Measurements from ENCODE around the gene ABLIM1.

The ABLIM1 gene

DNA sequence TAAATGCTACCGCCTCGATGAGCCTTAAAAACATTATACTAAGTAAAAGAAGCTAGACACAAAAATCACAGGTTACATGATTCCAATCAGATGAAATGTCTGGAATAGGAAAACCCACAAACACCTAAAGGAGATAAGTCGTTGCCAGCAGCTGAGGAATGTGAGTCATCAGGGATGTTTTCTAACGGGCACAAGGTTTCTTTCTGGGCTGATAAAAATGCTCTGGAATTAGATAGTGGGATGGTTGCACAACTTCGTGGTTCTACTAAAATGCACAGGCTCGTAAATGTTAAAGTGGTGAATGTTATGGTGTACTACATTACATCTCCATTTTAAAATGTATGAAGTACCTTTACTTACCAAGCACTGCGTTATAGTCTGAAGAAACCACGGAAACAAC, 9.7 kb downstream of the ABLIM1 start:
- no peak for TF ChIP-seq CTCF (IDR thresholded peaks at IDR 0.05; ENCODE audit: extremely low read depth, missing control alignments)
- DNase-seq (ENCODE audit: low spot score) = no peak

DNA sequence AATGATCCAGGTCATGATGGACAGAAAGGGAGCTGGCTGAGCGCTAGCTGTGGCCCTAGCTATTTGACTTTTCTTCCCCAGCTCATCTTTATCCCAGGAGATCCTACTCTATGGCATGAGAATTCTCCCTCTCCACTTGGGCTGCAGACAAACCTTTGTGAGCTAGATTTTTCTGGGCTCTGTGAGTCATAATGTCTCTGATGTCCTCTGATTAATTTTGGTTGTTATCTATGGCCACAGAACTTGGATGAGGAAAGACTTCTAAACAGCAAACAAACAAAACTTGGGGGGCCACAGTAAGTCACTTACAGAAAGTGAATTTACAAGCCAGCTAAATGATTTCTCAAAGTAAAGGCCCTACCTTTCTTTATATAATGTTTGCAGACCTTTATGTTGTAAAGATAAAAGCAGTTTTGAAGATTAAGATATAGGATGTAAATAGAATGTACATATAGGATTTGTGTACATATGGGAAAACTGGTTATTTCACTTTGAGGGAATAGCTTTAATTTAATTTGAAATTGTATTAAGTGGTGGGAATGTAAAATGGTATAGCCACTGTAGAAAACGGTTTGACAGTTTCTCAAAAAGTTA, 10.4 kb downstream of the ABLIM1 start:
- no peak for DNase-seq (ENCODE audit: low spot score)
- TF ChIP-seq CTCF (IDR thresholded peaks at IDR 0.05; ENCODE audit: extremely low read depth, missing control alignments) = no peak

- no peak for TF ChIP-seq CTCF (IDR thresholded peaks at IDR 0.05; ENCODE audit: extremely low read depth, missing control alignments)
- DNase-seq (ENCODE audit: low spot score) = no peak
Measured at GRCh38 chr10:114646426-114646825, 11.6 kb downstream of the ABLIM1 start.

DNA sequence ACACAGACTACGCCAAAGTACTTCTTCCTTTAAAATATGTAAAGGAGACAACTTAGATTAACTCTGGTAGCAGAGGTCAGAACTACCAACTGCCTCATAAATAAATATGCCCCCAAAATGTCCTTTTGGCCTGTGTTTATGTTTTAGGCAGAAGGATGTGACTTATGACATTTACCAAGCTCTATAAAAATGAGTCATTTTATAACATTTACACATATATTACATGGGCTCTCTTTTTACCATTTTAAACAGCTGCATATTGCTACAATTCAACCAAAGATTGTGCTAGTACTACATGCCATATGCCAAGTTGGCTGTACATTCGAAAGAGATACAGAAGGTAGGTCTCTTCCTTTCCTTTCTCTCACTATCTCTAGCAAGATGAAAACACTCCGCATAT, 12.4 kb downstream of the ABLIM1 start:
- DNase-seq (ENCODE audit: low spot score) = no peak

GRCh38 chr10:114643158-114643557, 14.9 kb downstream of the ABLIM1 start:
- DNase-seq (ENCODE audit: low spot score) = no peak
- no peak for TF ChIP-seq CTCF (IDR thresholded peaks at IDR 0.05; ENCODE audit: extremely low read depth, missing control alignments)

More for the DNA sequence above, 12.4 kb downstream of the ABLIM1 start:
- no peak for TF ChIP-seq CTCF (IDR thresholded peaks at IDR 0.05; ENCODE audit: extremely low read depth, missing control alignments)

DNA sequence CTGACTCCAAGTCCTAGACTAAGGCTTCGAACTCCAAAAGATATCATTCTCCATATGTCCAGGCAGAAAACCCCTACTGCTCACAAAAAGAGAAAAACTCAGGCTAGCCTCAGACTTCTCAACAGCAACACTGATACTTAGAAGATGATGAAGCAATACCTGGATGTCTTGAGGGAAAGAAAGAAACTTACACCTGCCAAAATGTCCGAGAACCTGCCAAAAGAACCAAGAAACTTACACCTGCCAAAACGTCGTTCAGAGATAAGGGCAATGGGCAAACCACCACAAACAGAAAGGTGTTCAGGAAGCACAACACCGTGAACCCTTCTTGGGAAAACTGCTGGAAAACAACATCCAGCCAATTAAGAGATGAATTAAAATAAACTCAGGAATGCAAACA, 15.3 kb downstream of the ABLIM1 start:
- no peak for DNase-seq (ENCODE audit: low spot score)
- TF ChIP-seq CTCF (IDR thresholded peaks at IDR 0.05; ENCODE audit: extremely low read depth, missing control alignments) = no peak

DNA sequence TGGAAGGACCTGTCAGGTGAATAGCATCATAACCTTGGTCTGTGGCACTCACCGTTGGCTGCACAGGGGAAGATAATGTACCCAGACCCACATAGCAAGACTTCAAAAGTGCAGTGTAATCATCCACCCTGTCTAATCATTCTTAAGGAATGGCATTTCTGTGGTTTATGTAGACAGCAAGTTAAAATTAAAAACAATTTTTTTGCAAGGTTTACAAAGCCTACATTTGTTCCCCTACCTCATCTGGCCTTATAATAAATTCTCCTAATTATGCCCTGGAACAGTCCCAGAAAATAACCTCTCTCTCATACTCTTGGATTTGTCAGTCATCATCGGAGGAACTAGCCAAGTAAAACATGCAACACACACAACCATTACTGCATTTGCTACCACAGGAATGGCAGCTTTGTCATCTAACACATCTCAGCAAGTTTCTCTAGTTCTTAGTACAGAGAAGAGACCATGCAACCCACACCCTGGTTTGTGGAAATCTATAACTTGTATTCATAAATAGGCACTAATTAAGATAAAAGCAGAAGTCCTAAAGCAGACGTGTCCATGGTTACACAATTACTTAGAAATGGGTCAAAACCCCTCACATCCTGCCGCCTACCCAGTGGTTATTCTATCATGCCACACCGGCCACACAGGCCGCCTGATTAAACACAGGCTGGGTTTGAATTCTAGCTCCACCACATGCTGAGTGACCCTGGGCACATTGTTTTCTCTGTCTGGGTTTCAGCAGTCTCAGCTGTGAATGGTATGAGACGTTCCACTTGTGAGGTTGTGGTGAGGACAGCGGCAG, 19.1 kb downstream of the ABLIM1 start:
- no peak for TF ChIP-seq CTCF (IDR thresholded peaks at IDR 0.05; ENCODE audit: extremely low read depth, missing control alignments)
- no peak for DNase-seq (ENCODE audit: low spot score)
